ENCODE data around the gene UQCRFS1. TPM values are rescaled to one million over a fixed set of nuclear protein-coding genes. Genes with fewer than 3 reads are reported as not detected.

The UQCRFS1 gene
- total RNA-seq, 2 experiments from 2014 or later: 29.4 to 29.6 TPM

DNA sequence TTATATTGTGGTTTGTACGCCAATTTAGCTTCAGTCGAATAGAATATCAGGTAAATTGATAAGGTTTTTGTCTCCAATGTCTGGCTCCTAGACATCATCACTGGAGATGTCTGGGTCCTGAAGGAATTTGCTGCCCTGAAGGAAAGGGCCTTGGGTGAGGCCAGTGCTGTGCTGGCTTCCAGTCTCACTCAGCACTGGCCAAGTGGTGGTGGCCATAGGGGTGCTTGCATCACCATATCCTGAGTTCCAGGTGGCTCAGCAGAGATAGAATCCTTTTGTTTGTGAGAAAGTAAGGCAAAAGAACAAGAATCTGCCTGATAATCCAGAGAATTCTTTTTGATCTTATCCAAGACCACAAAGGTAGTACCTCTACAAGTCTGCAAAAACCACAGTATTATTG, 39.1 kb downstream of the UQCRFS1 start:
- CTCF ChIA-PET: no interaction called here

DNA sequence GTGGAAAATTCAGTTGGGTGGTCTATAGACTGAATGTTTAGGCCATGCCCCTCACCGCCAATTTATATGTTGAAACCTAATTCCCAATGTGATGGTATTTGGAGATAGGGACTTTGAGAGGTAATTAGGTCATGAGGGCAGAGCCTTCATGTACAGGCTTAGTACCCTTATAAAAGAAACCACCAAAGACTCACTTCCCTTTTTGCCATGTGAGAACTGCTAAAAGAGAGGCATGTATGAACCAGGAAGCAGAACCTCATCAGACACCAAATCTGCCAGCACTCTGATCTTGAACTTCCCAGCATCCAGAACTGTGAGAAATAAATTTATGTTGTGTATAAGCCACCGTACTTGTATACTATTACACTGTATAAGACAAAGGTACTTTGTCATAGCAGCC, 40.6 kb downstream of the UQCRFS1 start:
- no peak for DNase-seq
- H3K9me3 Mint-ChIP-seq: peaks cover 23% of the 10 kb centered on the region
- ChIA-PET CTCF (no interaction called here), POLR2A (no interaction called here)
- no peak overlapping the region for H3K4me3 Mint-ChIP-seq
- peaks cover 2% of the 10 kb centered on the region for H3K36me3 Mint-ChIP-seq (ENCODE audit: low read depth)
- peaks cover 9% of the 10 kb centered on the region for H3K4me1 Mint-ChIP-seq
- no peaks in the 10 kb centered on the region for H3K27me3 Mint-ChIP-seq
- no peak overlapping the region for H3K27ac Mint-ChIP-seq

More for the DNA sequence above, 39.1 kb downstream of the UQCRFS1 start:
- Mint-ChIP-seq H3K27ac (no peak overlapping the region), H3K36me3 (ENCODE audit: low read depth) (peaks cover 2% of the 10 kb centered on the region), H3K27me3 (no peaks in the 10 kb centered on the region), H3K4me3 (no peak overlapping the region), H3K4me1 (peaks cover 9% of the 10 kb centered on the region), H3K9me3 (peaks cover 27% of the 10 kb centered on the region)
- POLR2A ChIA-PET: no interaction called here
- DNase-seq: no peak

GRCh38 chr19:29171525-29171924, 41.4 kb downstream of the UQCRFS1 start:
- H3K27me3 Mint-ChIP-seq: no peaks in the 10 kb centered on the region
- CTCF ChIA-PET: no interaction called here

GRCh38 chr19:29170554-29170953, 42.4 kb downstream of the UQCRFS1 start:
- Mint-ChIP-seq H3K36me3 (ENCODE audit: low read depth) (no peaks in the 10 kb centered on the region), H3K4me1 (peaks cover 9% of the 10 kb centered on the region), H3K27me3 (no peaks in the 10 kb centered on the region), H3K27ac (no peak overlapping the region), H3K4me3 (no peak overlapping the region), H3K9me3 (peaks cover 9% of the 10 kb centered on the region)
- CTCF ChIA-PET: no interaction called here
- POLR2A ChIA-PET: no interaction called here
- no peak for DNase-seq

More at GRCh38 chr19:29171525-29171924, 41.4 kb downstream of the UQCRFS1 start:
- Mint-ChIP-seq H3K4me3 (no peak overlapping the region), H3K36me3 (ENCODE audit: low read depth) (no peaks in the 10 kb centered on the region), H3K9me3 (peaks cover 17% of the 10 kb centered on the region), H3K4me1 (peaks cover 9% of the 10 kb centered on the region), H3K27ac (no peak overlapping the region)
- no peak for DNase-seq
- POLR2A ChIA-PET: no interaction called here

DNA sequence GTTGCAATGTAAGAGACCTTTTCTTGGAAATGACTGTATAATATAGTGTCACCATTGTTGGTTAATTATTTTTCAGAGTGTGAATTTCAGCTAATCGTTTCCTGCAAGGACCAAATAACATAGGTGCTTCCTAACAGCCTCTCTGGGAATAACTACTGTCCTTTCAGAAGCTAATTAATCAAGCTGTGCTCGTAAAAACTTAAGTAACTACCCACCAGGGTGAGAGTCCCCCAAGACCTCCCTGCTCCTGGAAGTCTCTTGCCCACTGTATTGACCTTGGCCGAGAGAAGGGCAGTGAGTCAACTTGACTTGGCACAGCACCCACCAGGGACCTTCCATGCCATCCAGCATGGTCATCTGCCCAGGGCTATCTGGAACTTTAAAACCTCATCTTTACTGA, 50.3 kb downstream of the UQCRFS1 start:
- ChIA-PET POLR2A (no interaction called here), CTCF (no interaction called here)
- no peak overlapping the region for H3K27ac Mint-ChIP-seq
- H3K27me3 Mint-ChIP-seq: no peaks in the 10 kb centered on the region
- H3K9me3 Mint-ChIP-seq: no peaks in the 10 kb centered on the region
- H3K36me3 Mint-ChIP-seq (ENCODE audit: low read depth): no peaks in the 10 kb centered on the region
- no peak for DNase-seq
- no peaks in the 10 kb centered on the region for H3K4me1 Mint-ChIP-seq
- no peak overlapping the region for H3K4me3 Mint-ChIP-seq

DNA sequence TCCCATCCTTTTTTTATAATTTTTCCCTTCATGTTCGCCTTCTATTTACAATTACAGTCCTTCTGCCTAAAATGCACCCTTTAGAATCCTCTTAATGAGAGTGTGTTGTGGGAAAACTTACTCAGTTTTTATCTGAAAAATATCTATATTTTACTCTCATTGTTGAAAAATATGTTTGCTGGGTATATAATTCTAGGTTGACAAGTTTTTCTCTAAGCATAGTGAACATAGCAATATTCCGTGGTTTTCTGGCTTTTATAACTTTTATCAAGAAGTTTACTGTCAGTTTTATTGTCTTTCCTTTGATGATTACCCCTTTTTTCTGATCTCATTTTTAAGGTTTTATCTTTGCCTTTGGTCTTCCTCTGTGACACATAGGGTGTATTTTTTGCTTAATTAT, 57.3 kb downstream of the UQCRFS1 start:
- H3K27ac Mint-ChIP-seq: no peak overlapping the region
- POLR2A ChIA-PET: no interaction called here
- no peak for DNase-seq
- no peak overlapping the region for H3K4me3 Mint-ChIP-seq
- no peaks in the 10 kb centered on the region for H3K36me3 Mint-ChIP-seq (ENCODE audit: low read depth)
- peaks cover 11% of the 10 kb centered on the region for H3K9me3 Mint-ChIP-seq
- CTCF ChIA-PET: no interaction called here
- no peaks in the 10 kb centered on the region for H3K4me1 Mint-ChIP-seq
- H3K27me3 Mint-ChIP-seq: no peaks in the 10 kb centered on the region
